Suprapubic skin (tissue), 4 donors: Measurements from ENCODE around the gene CCDC78. TPM values are rescaled to one million over a fixed set of nuclear protein-coding genes. Genes with fewer than 3 reads are reported as not detected.
"Not testable (repeated sequence)": the region's sequence is repeated elsewhere in the genome, so short reads cannot be mapped to it uniquely, and the experiment has no call there.

Source experiments
- DNase-seq, 2 donors: peaks; one replicate each; pipeline ENCODE4 v3.0.0-alpha.2; 2019; ENCODE audit warnings: low spot score in 2 of 2
- H3K27ac ChIP-seq: fragments of 200-600 bp; sonication (generic); one replicate; pipeline ENCODE4 v1.5.1; 2019
- H3K27me3 ChIP-seq: fragments of 200-600 bp; sonication (generic); one replicate; pipeline ENCODE4 v1.5.1; 2019
- H3K36me3 ChIP-seq: fragments of 200-600 bp; sonication (generic); one replicate; pipeline ENCODE4 v1.5.1; 2019
- H3K4me1 ChIP-seq: fragments of 200-600 bp; sonication (generic); one replicate; pipeline ENCODE4 v1.5.1; 2019
- H3K4me3 ChIP-seq: fragments of 200-600 bp; sonication (generic); one replicate; pipeline ENCODE4 v1.5.1; 2019; ENCODE audit warnings: mild to moderate bottlenecking
- H3K9me3 ChIP-seq: fragments of 200-600 bp; sonication (generic); one replicate; pipeline ENCODE4 v1.5.1; 2019
- CTCF ChIP-seq, 2 donors: fragments of 200-600 bp in 1 of 2; fragments of 450-650 bp in 1 of 2; sonication (generic) in 1 of 2; IDR thresholded peaks; one replicate each; pipeline ENCODE4 v1.5.1; 2016 to 2019; ENCODE audit warnings: antibody characterized with exemption in 2 of 2, mild to moderate bottlenecking in 1 of 2, moderate library complexity in 1 of 2
- EP300 ChIP-seq: sonication (generic); formaldehyde crosslinking; IDR thresholded peaks from one replicate; pipeline ENCODE4 v1.6.1; 2017; ENCODE audit warnings: antibody characterized with exemption
- POLR2A ChIP-seq, 2 donors: fragments of 450-650 bp; IDR thresholded peaks; one replicate each; pipeline ENCODE4 v1.6.1; 2017; ENCODE audit warnings: antibody characterized with exemption in 2 of 2, mild to moderate bottlenecking in 2 of 2, moderate library complexity in 2 of 2
- POLR2AphosphoS5 ChIP-seq, 3 donors: sonication (generic); formaldehyde crosslinking; IDR thresholded peaks; one replicate each; pipeline ENCODE4 v1.6.1; 2017; ENCODE audit warnings: antibody characterized with exemption in 3 of 3
- WGBS: methylation state at CpG from one replicate; pipeline ENCODE4 v1.1.5; 2018; 5-methylcytosine and 5-hydroxymethylcytosine counted together
- total RNA-seq, 4 donors: library from RNA; depleted of rRNA; stranded (reverse); fragments of >200 nt; gene quantifications; one replicate each; pipeline ENCODE4 v1.1.0, GENCODE V29; 2016

CCDC78 gene
- total RNA-seq, 4 donors from 2014 or later: 0.64 to 2.4 (median 0.83) TPM; not detected in 1

GRCh38 chr16:693364-693763 lies 32.9 kb downstream of the CCDC78 start:
- no peak for DNase-seq
- no peak for TF ChIP-seq EP300
- no peak for TF ChIP-seq CTCF (IDR thresholded peaks at IDR 0.05)
- TF ChIP-seq POLR2A (IDR thresholded peaks at IDR 0.05): no peak
- TF ChIP-seq POLR2AphosphoS5 (IDR thresholded peaks at IDR 0.05): no peak
- 13% methylated on average over 9 of the region's 22 CpGs for WGBS
- H3K4me3 ChIP-seq: no peak overlapping the region
- no peaks in the 10 kb centered on the region for H3K9me3 ChIP-seq
- peaks cover 66% of the 10 kb centered on the region for H3K27me3 ChIP-seq
- peak overlapping the region; percentile 32 for H3K27ac ChIP-seq
- peaks cover 68% of the 10 kb centered on the region for H3K4me1 ChIP-seq
- no peaks in the 10 kb centered on the region for H3K36me3 ChIP-seq

GRCh38 chr16:692356-693108 lies 33.7 kb downstream of the CCDC78 start:
- peaks cover 6% of the 10 kb centered on the region for H3K36me3 ChIP-seq
- no peak overlapping the region for H3K27ac ChIP-seq
- H3K4me3 ChIP-seq: no peak overlapping the region
- TF ChIP-seq CTCF (IDR thresholded peaks at IDR 0.05): no peak
- no peak for TF ChIP-seq POLR2AphosphoS5 (IDR thresholded peaks at IDR 0.05)
- TF ChIP-seq POLR2A (IDR thresholded peaks at IDR 0.05): no peak
- TF ChIP-seq EP300: no peak
- peaks cover 57% of the 10 kb centered on the region for H3K27me3 ChIP-seq
- peaks cover 69% of the 10 kb centered on the region for H3K4me1 ChIP-seq
- H3K9me3 ChIP-seq: no peaks in the 10 kb centered on the region
- WGBS: 51% methylated on average over 10 of the region's 10 CpGs
- no peak for DNase-seq

GRCh38 chr16:691242-691641 lies 35.0 kb downstream of the CCDC78 start:
- H3K27ac ChIP-seq, H3K9me3 ChIP-seq, DNase-seq, H3K4me3 ChIP-seq: not testable (repeated sequence)
- Histone ChIP-seq H3K4me1 (peaks cover 68% of the 10 kb centered on the region), H3K27me3 (peaks cover 44% of the 10 kb centered on the region), H3K36me3 (peaks cover 16% of the 10 kb centered on the region)
- WGBS: 67% methylated on average over 16 of the region's 16 CpGs

GRCh38 chr16:689175-689897 lies 36.9 kb downstream of the CCDC78 start:
- H3K27me3 ChIP-seq: peaks cover 25% of the 10 kb centered on the region
- H3K4me3 ChIP-seq: peak overlapping the region; percentile 98
- no peak for DNase-seq
- peaks cover 68% of the 10 kb centered on the region for H3K4me1 ChIP-seq
- H3K36me3 ChIP-seq: peaks cover 16% of the 10 kb centered on the region
- TF ChIP-seq POLR2A (IDR thresholded peaks at IDR 0.05): no peak
- TF ChIP-seq EP300: no peak
- no peak for TF ChIP-seq CTCF (IDR thresholded peaks at IDR 0.05)
- no peak for TF ChIP-seq POLR2AphosphoS5 (IDR thresholded peaks at IDR 0.05)
- H3K27ac ChIP-seq: peak overlapping the region; percentile 92
- WGBS: 87% methylated on average over 3 of the region's 26 CpGs
- no peaks in the 10 kb centered on the region for H3K9me3 ChIP-seq

- peaks cover 70% of the 10 kb centered on the region for H3K4me1 ChIP-seq
- H3K4me3 ChIP-seq: no peak overlapping the region
- no peaks in the 10 kb centered on the region for H3K9me3 ChIP-seq
- peaks cover 8% of the 10 kb centered on the region for H3K27me3 ChIP-seq
- H3K27ac ChIP-seq: no peak overlapping the region
- H3K36me3 ChIP-seq: peaks cover 23% of the 10 kb centered on the region
- TF ChIP-seq POLR2AphosphoS5 (IDR thresholded peaks at IDR 0.05): no peak
- TF ChIP-seq EP300: no peak
- TF ChIP-seq POLR2A (IDR thresholded peaks at IDR 0.05): no peak
- no peak for TF ChIP-seq CTCF (IDR thresholded peaks at IDR 0.05)
- DNase-seq: no peak
- WGBS: 86% methylated on average over 19 of the region's 19 CpGs
Observed at GRCh38 chr16:687499-687898, 38.7 kb downstream of the CCDC78 start.
